Measurements from ENCODE around the gene LPCAT1. TPM values are rescaled to one million over a fixed set of nuclear protein-coding genes. Genes with fewer than 3 reads are reported as not detected.
"Not testable (repeated sequence)": the region's sequence is repeated elsewhere in the genome, so short reads cannot be mapped to it uniquely, and the experiment has no call there.

The LPCAT1 gene
- total RNA-seq, 2 experiments from 2014 or later: 60.8 to 68.3 TPM

- ChIA-PET POLR2A (interaction anchor here (0.6 to 1.7 kb wide), 2 partner anchors 13 to 121 kb away, joined by 3 to 12 read pairs; no protein-coding TSS in a partner anchor), CTCF (no interaction called here)
- H3K4me1 Mint-ChIP-seq (ENCODE audit: low read depth): peaks cover 21% of the 10 kb centered on the region
- ATAC-seq (peak; percentile 31), DNase-seq (no peak)
- peak overlapping the region; percentile 87 for H3K4me3 Mint-ChIP-seq
- H3K36me3 Mint-ChIP-seq (ENCODE audit: low read depth): peaks cover 27% of the 10 kb centered on the region
- peak overlapping the region; percentile 81 for H3K27ac Mint-ChIP-seq
- H3K9me3 Mint-ChIP-seq (ENCODE audit: insufficient read depth): no peaks in the 10 kb centered on the region
- H3K27me3 Mint-ChIP-seq (ENCODE audit: low read depth): no peaks in the 10 kb centered on the region
Measured at GRCh38 chr5:1522601-1523479, 920 bp downstream of the LPCAT1 start.

GRCh38 chr5:1521671-1522600 lies 1.8 kb downstream of the LPCAT1 start:
- Mint-ChIP-seq H3K4me3 (peak overlapping the region; percentile 87), H3K9me3 (ENCODE audit: insufficient read depth) (no peaks in the 10 kb centered on the region), H3K36me3 (ENCODE audit: low read depth) (peaks cover 30% of the 10 kb centered on the region), H3K27ac (peak overlapping the region; percentile 81), H3K4me1 (ENCODE audit: low read depth) (peaks cover 24% of the 10 kb centered on the region), H3K27me3 (ENCODE audit: low read depth) (no peaks in the 10 kb centered on the region)
- CTCF ChIA-PET: interaction anchor here (0.6 to 1.3 kb wide), 2 partner anchors 20 to 121 kb away, joined by 3 to 4 read pairs; no protein-coding TSS in a partner anchor
- POLR2A ChIA-PET: no interaction called here
- DNase-seq (no peak), ATAC-seq (no peak)

DNA sequence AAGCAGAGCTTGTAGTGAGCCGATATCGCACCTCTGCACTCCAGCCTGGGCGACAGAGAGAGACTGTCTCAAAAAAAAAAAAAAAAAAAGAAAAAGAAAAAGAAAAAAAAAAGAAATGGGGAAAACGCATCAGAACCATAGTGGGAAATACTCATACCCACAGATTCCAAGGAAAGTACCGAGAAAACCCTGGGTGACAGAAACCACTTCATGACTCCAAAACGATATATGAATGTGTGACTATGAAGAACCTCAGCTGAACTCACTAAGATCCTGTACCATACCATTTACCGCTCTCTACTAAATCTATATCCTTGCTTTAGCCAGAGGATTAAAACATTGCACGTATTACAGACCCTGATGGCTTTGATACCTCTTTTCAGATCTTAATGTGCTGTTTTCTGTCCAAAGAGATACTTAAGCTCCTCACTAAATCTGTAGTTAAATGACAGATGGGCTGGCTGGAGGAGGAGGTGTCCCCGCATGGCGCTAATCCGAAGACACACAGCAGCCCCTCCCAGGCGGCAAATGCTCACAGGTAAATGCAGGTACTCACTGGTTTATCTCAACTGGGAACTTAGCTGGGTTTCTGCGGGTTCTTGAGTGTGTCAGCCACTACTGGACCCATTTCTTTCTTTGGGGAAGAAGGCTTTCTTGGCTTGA lies 2.8 kb downstream of the LPCAT1 start:
- ChIA-PET POLR2A (no interaction called here), CTCF (interaction anchor here (0.6 to 1.3 kb wide), 2 partner anchors 19 to 122 kb away, joined by 3 to 4 read pairs; no protein-coding TSS in a partner anchor)
- peaks cover 30% of the 10 kb centered on the region for H3K36me3 Mint-ChIP-seq (ENCODE audit: low read depth)
- H3K27me3 Mint-ChIP-seq (ENCODE audit: low read depth): no peaks in the 10 kb centered on the region
- no peak for ATAC-seq
- no peak overlapping the region for H3K27ac Mint-ChIP-seq
- no peaks in the 10 kb centered on the region for H3K9me3 Mint-ChIP-seq (ENCODE audit: insufficient read depth)
- H3K4me3 Mint-ChIP-seq: no peak overlapping the region
- DNase-seq: no peak
- H3K4me1 Mint-ChIP-seq (ENCODE audit: low read depth): peaks cover 33% of the 10 kb centered on the region

- CTCF ChIA-PET: no interaction called here
- peaks cover 30% of the 10 kb centered on the region for H3K36me3 Mint-ChIP-seq (ENCODE audit: low read depth)
- no peak overlapping the region for H3K4me3 Mint-ChIP-seq
- no peaks in the 10 kb centered on the region for H3K9me3 Mint-ChIP-seq (ENCODE audit: insufficient read depth)
- no peak overlapping the region for H3K27ac Mint-ChIP-seq
- POLR2A ChIA-PET: no interaction called here
- DNase-seq (no peak), ATAC-seq (no peak)
- H3K4me1 Mint-ChIP-seq (ENCODE audit: low read depth): peaks cover 40% of the 10 kb centered on the region
- H3K27me3 Mint-ChIP-seq (ENCODE audit: low read depth): no peaks in the 10 kb centered on the region
Measured at GRCh38 chr5:1519631-1520210, 4.0 kb downstream of the LPCAT1 start.

- DNase-seq (no peak), ATAC-seq (no peak)
- Mint-ChIP-seq H3K4me1 (ENCODE audit: low read depth) (peaks cover 40% of the 10 kb centered on the region), H3K27me3 (ENCODE audit: low read depth) (no peaks in the 10 kb centered on the region), H3K27ac (no peak overlapping the region), H3K36me3 (ENCODE audit: low read depth) (peaks cover 32% of the 10 kb centered on the region), H3K4me3 (no peak overlapping the region), H3K9me3 (ENCODE audit: insufficient read depth) (no peaks in the 10 kb centered on the region)
- POLR2A ChIA-PET: no interaction called here
- CTCF ChIA-PET: interaction anchor here (0.9 kb wide), 1 partner anchor 14 kb away, joined by 3 read pairs; no protein-coding TSS in a partner anchor
Measured at GRCh38 chr5:1517838-1518237, 5.9 kb downstream of the LPCAT1 start.

DNA sequence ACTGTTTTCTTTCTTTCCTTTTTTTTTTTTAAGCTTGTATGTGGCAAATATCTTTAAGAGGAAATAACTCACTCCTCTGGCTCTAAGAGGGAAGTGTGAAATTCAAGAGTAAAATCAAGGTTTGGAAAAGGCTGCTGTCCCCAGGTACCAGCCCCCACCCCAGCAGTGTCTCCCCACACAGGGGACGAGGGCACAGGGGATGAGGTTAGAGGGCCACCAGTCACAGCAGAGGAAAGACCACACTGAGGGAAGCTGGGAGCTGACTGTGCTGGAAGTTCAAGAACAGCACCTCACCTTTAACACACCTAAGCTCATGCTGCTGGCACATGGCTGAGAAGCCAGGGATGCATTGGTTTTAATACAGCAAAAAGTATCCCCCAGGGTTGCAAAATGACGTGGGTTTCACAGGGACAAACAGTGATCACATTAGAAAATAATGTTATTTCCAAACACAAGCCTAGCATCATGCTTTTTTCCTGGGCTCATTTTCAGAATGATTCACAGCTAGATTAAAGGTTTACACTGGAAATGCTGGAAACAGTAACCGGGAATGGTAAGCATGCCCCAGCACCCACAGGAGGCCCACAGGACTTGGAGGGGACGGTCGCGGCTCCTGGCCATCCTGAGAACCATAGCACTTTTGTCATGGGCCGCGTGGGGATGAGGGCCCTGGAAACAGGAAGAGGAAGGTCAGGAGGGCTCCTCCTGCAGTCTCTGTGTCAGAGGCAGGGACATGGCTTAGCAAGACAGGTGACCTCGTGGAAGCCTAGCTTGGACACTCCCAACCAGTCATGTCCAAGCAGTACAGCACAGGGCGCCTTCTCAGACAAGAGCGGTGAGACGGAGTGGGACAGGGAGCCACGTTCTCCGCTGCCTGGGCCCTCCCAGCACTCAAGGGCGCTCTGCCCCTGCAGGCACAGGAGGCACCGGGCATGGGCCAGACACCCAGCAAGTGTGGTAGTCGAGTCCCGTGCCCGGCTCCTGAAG lies 6.9 kb downstream of the LPCAT1 start:
- Mint-ChIP-seq H3K9me3 (ENCODE audit: insufficient read depth) (no peaks in the 10 kb centered on the region), H3K27ac (peak overlapping the region; percentile 55), H3K4me3 (no peak overlapping the region), H3K27me3 (ENCODE audit: low read depth) (no peaks in the 10 kb centered on the region), H3K4me1 (ENCODE audit: low read depth) (peaks cover 33% of the 10 kb centered on the region), H3K36me3 (ENCODE audit: low read depth) (peaks cover 26% of the 10 kb centered on the region)
- ATAC-seq: no peak
- ChIA-PET POLR2A (interaction anchor here (0.7 kb wide), 1 partner anchor 33 kb away, joined by 4 read pairs; no protein-coding TSS in a partner anchor), CTCF (interaction anchor here (0.9 kb wide), 1 partner anchor 13 kb away, joined by 3 read pairs; no protein-coding TSS in a partner anchor)
- DNase-seq: no peak

DNA sequence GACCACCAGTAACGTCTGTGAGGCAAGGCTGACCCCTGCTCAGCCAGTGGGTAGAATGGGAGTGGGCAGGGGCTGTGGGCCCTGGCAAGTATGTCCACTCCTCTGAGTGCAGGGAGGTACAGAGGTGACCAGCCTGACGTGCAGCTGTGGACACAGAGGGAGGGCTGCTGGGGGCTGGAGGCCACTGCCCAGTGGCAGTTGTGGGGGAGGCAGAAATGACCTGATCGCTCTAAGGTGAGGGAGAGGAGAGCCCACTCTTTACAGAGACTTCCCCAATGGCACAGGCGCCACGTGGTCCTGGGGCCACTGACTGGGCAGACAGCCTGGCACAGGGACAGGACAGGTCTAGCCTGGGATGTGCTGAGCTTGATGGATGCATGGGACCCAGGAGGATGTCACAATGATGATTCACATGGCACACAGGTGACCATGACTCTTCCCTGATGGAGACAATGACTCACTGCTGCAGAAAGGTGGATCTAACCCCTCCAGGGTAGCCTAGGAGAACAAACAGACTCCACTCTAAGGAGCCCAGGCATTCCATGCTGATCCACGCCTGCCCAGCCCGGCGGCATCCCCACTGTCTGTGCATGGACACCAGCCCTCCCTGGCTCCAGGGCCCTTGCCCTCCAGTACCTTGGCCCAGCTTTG lies 7.7 kb downstream of the LPCAT1 start:
- Mint-ChIP-seq H3K4me1 (ENCODE audit: low read depth) (peaks cover 28% of the 10 kb centered on the region), H3K27ac (peak overlapping the region; percentile 55), H3K9me3 (ENCODE audit: insufficient read depth) (no peaks in the 10 kb centered on the region), H3K36me3 (ENCODE audit: low read depth) (peaks cover 21% of the 10 kb centered on the region), H3K4me3 (no peak overlapping the region), H3K27me3 (ENCODE audit: low read depth) (no peaks in the 10 kb centered on the region)
- DNase-seq: no peak
- ChIA-PET CTCF (no interaction called here), POLR2A (interaction anchor here (0.7 kb wide), 1 partner anchor 32 kb away, joined by 4 read pairs; no protein-coding TSS in a partner anchor)
- no peak for ATAC-seq

GRCh38 chr5:1515311-1515920 lies 8.3 kb downstream of the LPCAT1 start:
- Mint-ChIP-seq H3K4me3 (no peak overlapping the region), H3K4me1 (ENCODE audit: low read depth) (peaks cover 26% of the 10 kb centered on the region), H3K36me3 (ENCODE audit: low read depth) (peaks cover 20% of the 10 kb centered on the region), H3K27me3 (ENCODE audit: low read depth) (no peaks in the 10 kb centered on the region), H3K9me3 (ENCODE audit: insufficient read depth) (no peaks in the 10 kb centered on the region), H3K27ac (no peak overlapping the region)
- CTCF ChIA-PET: no interaction called here
- POLR2A ChIA-PET: no interaction called here
- ATAC-seq (peak; percentile 27), DNase-seq (no peak)

DNA sequence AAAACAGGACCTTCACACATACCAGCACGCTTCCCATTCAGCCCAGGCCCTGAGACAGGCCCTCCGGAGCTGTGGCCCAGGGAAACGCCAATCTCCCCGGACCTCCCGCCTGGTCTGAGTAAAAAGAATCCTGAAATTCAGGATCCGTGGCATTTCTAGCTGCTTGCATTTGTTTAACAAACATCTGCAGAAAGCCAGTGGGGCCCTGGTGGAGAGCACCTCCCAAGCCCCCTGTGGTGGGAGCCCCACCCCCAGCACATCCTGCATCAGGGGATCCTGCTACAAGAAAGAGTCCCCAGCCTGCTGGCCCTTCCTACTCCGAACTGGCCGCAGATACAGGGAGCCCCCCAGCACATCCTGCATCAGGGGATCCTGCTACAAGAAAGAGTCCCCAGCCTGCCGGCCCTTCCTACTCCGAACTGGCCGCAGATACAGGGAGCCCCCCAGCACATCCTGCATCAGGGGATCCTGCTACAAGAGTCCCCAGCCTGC lies 8.9 kb downstream of the LPCAT1 start:
- Mint-ChIP-seq H3K4me1 (ENCODE audit: low read depth) (peaks cover 24% of the 10 kb centered on the region), H3K36me3 (ENCODE audit: low read depth) (peaks cover 22% of the 10 kb centered on the region)
- H3K27ac Mint-ChIP-seq; CTCF ChIA-PET; H3K4me3 Mint-ChIP-seq; POLR2A ChIA-PET; DNase-seq; ATAC-seq; H3K27me3 Mint-ChIP-seq (ENCODE audit: low read depth); H3K9me3 Mint-ChIP-seq (ENCODE audit: insufficient read depth): not testable (repeated sequence)
